BJ (cell line): ENCODE data around the gene ARHGAP42. TPM values are rescaled to one million over a fixed set of nuclear protein-coding genes. Genes with fewer than 3 reads are reported as not detected.
A peak's percentile ranks its signal among the peaks of the same experiment; 100 is the strongest.

Experiments
- CTCF ChIA-PET: fragments of 350-600 bp; formaldehyde crosslinking; extraction: SDS; loops from one replicate; lab custom pipeline; 2021; ENCODE audit warnings: antibody characterized with exemption, inconsistent platforms; lab: Yijun Ruan, JAX
- POLR2A ChIA-PET: fragments of 300-600 bp; sonication (Branson Sonifier 250); formaldehyde crosslinking; extraction: SDS; loops from one replicate; lab custom pipeline; 2021; ENCODE audit warnings: antibody characterized with exemption; lab: Charles Lee
- DNase-seq: peaks from one replicate; pipeline ENCODE4 v3.0.0-alpha.2; 2011; ENCODE audit warnings: low read depth
- H3K27me3 ChIP-seq: 2 replicates; pipeline ENCODE4 v1.6.0; 2011; ENCODE audit warnings: low read length; ENCODE audit not compliant: control insufficient read depth, insufficient read depth
- H3K36me3 ChIP-seq: 2 replicates; pipeline ENCODE4 v1.5.1; 2011; ENCODE audit warnings: low read length; ENCODE audit not compliant: control insufficient read depth, insufficient read depth
- H3K4me3 ChIP-seq: 2 replicates; pipeline ENCODE4 v1.5.1; 2011; ENCODE audit warnings: low read depth, mild to moderate bottlenecking, control low read depth, low read length
- CTCF ChIP-seq: IDR thresholded peaks from 2 replicates; pipeline ENCODE4 v1.5.1; 2011; ENCODE audit warnings: low read depth, mild to moderate bottlenecking, control low read depth, inconsistent platforms, low read length, moderate library complexity; ENCODE audit not compliant: insufficient read depth
- polyA plus RNA-seq: library from polyadenylated mRNA; depleted of rRNA; stranded (reverse); fragments of >200 nt; gene quantifications from 2 replicates; pipeline ENCODE4 v1.2.3, GENCODE V29; 2011

The ARHGAP42 gene
- polyA plus RNA-seq, 1 experiment = 0.76 TPM

- ChIA-PET CTCF (no interaction called here), POLR2A (no interaction called here)
- no peak for TF ChIP-seq CTCF
- H3K27me3 ChIP-seq = no peaks in the 10 kb centered on the region
- H3K36me3 ChIP-seq = no peaks in the 10 kb centered on the region
- DNase-seq = no peak
- H3K4me3 ChIP-seq = no peak overlapping the region
Observed at GRCh38 chr11:100999756-101000155, 312.7 kb downstream of the ARHGAP42 start.

GRCh38 chr11:101003468-101003867 lies 316.4 kb downstream of the ARHGAP42 start:
- DNase-seq = no peak
- ChIA-PET POLR2A (no interaction called here), CTCF (no interaction called here)
- TF ChIP-seq CTCF = peak; percentile 13; the same call in 1 of the 2 replicates
- H3K4me3 ChIP-seq = no peak overlapping the region
- H3K27me3 ChIP-seq = no peaks in the 10 kb centered on the region; the same call in 1 of the 2 replicates
- H3K36me3 ChIP-seq = no peaks in the 10 kb centered on the region

- POLR2A ChIA-PET = no interaction called here
- Histone ChIP-seq H3K27me3 (no peaks in the 10 kb centered on the region; the same call in 1 of the 2 replicates), H3K4me3 (no peak overlapping the region), H3K36me3 (no peaks in the 10 kb centered on the region)
- no peak for TF ChIP-seq CTCF
- no peak for DNase-seq
- CTCF ChIA-PET = no interaction called here
Observed at GRCh38 chr11:101008961-101009689, 322.0 kb downstream of the ARHGAP42 start.

- Histone ChIP-seq H3K4me3 (no peak overlapping the region), H3K27me3 (no peaks in the 10 kb centered on the region; the same call in 1 of the 2 replicates), H3K36me3 (no peaks in the 10 kb centered on the region)
- DNase-seq = no peak
- ChIA-PET POLR2A (no interaction called here), CTCF (no interaction called here)
- TF ChIP-seq CTCF = no peak
Observed at GRCh38 chr11:101009690-101010055, 322.6 kb downstream of the ARHGAP42 start.

- POLR2A ChIA-PET = no interaction called here
- no peaks in the 10 kb centered on the region; the same call in 1 of the 2 replicates for H3K27me3 ChIP-seq
- no peak for DNase-seq
- H3K36me3 ChIP-seq = no peaks in the 10 kb centered on the region
- CTCF ChIA-PET = no interaction called here
- no peak overlapping the region for H3K4me3 ChIP-seq
- TF ChIP-seq CTCF = no peak
Observed at GRCh38 chr11:101010899-101011298, 323.8 kb downstream of the ARHGAP42 start.
